Brain pericyte (primary cell): ENCODE measurements around the gene ASTN2.

ENCODE experiments used
- DNase-seq: peaks from one replicate; pipeline ENCODE4 v3.0.0-alpha.2; 2012; ENCODE audit warnings: low read depth, low spot score

Gene ASTN2

DNA sequence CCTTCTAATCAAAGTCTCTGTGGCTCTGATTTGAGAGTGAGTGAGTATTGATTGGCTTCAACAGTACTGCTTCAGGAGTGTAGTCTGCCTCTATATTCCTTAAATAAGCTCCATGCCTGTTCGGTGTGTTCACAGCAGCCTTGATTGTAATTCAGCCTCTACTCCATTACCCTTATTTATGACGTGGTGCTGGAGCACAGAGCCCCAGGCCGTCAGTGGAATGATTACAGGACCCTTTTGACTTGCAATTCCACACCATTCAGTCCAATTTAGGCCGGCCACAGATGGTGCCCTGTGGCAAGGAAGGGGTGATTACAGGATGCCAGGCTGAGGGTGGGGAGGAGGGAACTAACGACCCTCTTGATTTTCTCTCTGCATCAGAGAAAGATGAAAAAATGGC is 110.3 kb downstream of the ASTN2 start:
- DNase-seq: no peak

DNA sequence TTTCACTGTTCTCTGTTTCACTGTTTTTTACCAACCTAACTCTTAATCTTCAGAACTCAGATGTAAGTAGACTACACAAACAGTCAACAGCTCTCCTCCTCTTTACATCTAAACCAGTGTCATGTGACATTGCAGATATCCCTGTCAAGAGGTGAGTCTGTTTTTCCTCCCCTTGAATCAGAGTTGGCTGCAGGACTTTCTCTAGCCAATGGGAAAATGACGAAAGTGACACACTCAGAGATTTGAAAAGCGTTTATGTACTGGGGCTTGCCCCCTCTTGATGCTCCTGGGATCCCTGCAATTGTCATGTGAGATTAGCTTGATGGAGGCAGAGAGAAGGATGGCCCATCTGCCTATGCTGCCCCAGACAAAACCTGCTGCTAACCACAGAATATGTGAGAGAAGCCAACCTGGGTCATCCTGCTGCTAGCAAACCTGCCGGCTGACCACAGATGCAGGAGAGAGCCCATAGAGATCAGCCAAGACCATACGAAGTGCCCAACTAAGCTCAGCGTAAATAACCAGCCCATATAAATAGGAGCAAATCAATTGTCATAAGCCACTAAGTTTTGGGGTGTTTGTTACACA is 111.1 kb downstream of the ASTN2 start:
- no peak for DNase-seq

DNA sequence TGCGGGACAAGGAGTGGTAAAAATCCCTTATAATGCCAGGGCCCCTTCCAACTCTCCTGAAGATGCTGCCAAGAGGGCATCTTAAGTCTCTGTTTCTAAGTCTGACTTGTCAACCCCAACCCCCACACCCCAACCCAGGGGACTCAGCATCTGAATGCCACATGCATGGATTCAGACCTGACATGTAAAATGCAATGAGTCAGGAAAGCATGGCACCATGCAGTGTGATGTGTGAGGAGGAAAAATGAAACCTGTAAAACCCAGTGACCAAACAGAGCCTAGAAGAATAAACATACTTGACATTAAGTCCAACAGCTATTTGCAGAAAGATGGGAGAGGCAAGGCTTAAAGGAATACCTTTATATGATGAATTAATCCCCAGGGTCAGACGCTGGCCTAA is 112.4 kb downstream of the ASTN2 start:
- DNase-seq: no peak

DNA sequence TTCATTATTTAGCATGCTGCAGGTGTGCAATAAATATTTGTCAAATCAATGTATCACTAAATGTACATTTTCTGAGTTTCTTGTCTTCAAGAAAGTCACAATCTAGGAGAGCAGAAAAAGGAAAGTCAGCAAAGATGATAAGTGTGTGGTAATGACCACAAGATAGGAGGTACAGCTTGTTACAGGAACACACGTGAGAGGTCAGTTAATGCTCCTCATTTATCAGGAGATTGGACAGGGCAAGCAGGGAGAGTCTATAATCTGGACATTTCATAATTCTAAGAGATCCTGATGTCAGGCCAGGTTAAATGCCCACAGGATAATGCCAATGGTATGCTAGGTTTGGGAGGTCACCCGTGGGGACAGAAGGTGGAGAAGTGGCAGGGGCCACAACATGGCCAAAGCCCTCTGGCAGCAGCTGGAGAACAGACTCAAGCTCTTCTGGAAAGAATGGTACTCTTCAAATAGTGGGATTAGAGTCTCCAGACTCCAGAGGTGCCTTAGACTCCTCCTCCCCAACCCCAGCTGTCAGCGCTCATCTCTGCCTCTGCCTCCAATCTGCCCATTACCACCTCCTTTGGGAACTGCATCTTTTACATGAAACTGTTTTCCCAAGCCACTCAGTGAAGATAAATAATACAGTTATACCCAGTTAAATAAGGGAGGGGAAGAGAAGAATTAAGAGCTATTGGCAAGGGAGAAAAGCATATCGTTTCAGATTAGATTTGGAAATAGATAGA is 114.3 kb downstream of the ASTN2 start:
- DNase-seq: no peak

DNA sequence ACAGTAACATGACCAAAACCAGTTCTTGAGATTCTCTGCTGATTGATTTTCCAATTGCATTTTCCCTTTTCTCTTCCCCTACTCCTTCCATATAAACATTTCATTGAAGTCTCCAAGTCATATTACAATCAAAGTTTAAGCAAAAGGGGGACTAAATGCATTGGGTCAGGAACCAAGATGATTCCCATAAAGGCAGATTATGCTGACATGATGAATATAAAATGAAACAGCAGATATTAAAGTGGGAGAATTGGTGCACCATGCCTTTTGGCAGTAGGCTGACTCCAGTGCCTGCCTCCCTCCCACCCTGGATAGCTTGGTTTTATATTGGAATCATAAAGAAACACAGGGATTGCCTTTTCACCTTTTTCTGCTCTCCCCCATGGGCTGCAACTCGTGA is 118.4 kb downstream of the ASTN2 start:
- no peak for DNase-seq

DNA sequence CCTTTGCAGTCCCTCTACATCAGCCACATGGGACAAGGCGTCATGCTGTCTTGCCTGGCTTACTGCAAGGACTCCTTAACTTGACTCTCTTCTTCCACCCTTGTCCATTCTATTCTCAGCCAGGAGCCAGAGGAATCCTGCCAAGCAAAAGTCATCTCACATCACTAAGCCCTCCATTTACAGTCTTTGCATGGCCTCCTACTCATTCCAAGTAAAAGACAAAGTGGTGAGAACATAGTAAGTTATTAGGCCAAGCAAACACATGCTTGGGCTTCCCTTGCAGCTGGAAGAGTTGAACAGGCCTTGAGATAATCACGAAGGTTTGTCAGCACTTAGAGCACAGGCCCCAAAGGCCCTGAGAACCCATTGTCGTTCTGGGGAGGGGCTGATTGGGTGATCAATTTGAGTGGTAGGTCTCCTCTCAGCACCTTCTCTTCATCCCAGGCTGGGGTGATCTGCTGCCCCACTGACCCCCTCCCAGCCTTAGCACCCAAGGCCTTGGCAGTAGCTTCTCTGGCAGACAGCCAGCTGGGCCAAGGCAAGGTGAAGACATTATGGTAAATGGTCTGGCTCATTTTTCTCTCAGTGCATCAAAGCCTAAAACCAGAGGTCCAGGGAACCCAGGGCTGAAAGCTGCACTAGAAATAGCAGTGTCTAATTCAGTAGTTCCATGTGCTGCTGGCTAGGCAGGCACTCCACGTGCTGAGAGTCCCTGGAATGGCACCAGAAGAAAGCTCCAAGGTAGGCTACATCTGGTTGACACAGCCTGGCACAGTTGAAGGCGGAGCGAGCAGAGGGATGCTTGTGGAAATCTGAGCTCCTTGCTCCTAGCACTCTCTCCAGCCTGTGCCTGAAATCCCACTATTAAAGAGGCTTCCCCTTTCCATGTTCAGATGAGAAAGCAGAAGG is 121.4 kb downstream of the ASTN2 start:
- no peak for DNase-seq

DNA sequence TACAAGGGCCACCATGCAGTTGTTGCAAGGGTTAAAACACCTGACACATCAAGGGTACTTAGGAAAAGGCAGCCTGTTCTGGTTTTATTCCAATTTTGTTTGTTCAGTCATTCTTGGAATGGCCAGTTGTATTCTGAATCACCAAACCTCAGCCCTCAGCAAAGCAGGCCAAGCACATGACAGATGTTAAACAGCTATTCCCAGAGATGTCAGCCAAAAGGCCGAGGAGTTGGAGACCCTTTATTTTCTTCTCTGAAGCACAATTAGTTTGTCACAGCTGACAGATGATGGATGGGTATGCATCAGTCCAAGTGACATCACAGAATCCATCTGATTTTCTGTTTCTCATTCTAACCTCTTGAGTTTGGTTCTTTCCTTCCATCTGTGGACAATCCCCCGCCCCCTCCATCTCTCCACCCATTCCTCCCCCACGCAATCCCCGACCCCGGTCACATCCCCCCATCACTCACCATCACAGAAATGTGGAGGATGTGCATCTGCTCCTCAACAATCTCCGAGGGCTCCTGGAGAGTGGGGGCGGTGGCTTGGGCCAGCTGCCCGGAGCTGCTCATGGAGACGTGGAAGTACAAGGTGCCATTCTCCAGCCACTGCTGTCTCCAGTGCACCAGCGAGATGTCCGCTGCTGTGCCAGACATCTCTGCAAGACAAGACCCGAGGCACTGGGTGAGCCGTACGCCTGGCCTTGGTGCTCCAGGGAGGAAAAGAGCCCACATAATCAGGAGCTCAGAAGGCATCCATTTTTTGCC is 123.8 kb downstream of the ASTN2 start:
- DNase-seq: no peak

DNA sequence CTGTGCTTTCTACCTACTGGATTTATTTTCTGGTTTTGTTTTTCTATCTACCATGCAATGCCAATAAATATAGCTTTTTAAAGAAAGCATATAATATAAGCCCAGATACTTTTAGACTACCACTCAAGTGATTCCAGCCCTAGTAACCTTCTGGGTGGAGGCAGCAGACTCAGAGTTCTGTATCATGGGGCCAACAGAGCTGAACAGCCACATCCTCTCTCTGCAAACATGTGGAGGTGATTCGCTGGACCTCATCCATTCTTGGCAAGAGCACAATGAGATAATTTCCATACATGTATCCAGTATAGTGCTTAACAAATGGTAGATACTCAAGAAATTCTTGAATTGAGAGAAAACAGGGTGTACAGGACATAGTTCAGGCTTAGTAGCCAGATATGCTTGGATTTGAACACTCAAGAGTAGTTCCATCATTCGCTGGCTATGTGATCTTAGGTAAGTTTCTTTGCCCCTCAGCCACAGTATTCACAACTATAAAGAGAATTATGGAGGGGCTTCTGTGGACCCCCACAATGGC is 124.5 kb downstream of the ASTN2 start:
- no peak for DNase-seq

DNA sequence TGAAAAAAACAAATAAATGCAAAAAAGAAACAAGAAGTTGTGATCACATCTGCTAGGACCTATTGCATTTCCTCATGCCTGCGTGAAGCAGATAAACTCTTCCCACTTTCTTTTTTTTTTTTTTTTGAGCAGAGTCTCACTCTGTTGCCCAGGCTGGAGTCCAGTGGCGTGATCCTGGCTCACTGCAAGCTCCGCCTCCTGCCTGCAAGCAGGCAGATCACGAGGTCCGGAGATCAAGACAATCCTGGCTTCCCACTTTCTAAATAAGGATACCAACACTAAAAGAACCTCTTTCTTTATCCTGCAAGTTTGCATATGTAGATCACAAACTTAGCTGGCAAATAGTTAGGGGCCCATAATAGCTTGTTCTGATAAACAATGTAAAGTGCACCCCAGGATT is 128.6 kb downstream of the ASTN2 start:
- DNase-seq: no peak

DNA sequence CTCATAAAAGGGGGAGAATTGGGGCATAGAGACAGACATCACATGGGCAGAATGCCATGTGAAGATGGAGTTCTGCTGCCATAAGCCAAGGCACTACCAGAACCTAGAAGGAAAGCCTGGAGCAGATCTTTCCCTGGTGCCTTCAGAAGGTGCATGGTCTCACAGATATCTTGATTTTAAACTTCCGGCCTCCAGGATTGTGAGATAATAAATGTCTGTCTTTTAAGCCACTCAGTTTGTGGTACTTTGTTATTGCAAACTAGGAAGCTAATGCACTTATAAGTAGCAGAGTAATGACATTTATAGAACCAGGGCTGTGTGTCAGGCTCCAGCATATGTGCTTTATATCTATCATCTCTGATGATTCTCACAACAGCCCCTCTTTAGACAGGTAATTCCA is 130.4 kb downstream of the ASTN2 start:
- no peak for DNase-seq

DNA sequence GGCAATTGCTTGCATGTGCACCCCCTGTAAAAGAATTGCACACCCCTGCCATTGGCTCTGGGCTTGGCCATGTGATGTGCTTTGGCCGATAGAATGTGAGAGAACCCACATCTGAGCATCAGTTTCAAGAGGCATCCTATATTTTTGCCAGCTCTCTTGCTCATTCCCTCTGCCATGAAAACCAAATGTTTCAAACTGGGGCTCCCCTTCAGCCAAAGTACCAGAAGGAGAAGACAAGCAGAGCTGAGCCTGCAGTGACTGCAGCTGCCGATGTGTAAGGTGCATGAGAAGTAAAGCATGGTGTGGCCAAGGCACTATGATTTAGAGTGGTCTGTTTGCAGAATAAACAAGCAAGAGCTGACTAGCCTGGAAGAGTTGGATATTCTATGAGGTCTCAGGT is 132.3 kb downstream of the ASTN2 start:
- no peak for DNase-seq

DNA sequence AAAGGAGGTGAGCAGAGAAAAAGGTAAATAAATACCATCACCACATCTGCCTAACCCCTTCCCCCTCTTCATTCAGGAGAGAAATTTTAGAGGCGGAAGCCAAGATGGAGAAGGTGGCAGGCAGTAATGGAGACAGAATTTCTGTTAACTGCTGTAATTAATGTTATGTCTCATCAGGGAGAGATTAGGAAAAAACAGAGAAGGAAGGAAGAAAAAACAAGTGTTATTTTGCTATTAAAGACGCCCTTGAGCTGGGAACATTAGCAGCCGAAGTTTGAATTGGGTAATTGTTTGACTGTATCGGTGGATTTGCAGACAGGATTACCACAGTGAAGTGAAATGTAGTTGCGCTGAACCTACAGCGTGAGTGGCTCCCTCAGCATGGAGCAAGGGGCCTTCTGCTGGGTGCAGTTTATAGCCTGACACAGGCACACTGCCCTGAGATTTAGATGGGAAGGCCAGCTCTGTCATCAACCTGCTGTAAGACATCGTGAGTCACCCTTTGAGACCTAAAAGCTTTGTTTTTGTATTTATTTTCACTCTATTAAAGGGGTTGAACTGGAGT is 136.3 kb downstream of the ASTN2 start:
- no peak for DNase-seq

DNA sequence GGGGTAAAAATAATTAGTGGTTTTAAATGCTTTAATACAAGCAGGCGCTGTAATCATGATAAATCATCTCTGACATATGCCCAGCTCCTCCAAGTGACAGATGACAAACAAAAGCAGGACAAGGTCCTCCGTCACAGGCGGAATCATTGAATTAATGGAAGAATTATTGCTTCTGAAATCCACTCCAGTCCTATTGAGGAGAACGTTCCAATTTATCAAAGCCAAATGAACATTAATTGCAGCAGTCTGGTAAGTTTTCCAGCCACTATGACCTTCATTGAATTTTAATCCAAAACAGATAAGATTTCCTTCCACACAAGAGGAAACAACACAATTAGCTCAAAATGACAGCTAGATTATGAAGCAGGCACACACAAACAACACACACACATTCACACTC is 136.8 kb downstream of the ASTN2 start:
- no peak for DNase-seq

DNA sequence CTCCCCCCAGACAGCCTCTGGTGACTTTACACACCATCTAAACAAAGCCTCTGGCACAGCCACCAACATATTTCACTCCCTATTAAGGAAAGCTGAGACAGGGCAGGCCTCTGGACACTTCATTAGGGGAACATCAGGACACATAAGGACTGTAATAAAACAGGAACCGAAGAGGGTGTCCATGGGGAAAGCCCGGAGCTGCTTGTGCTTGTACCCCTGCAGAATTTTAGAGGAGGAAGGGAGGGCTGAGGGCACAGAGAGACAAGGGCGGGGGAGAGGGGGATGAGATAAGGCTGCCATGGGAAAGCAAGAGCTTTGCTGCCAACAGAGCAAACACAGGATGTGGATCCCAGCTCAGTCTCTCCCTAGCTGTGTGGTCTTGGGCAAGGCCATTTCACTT is 138.4 kb downstream of the ASTN2 start:
- DNase-seq: no peak

DNA sequence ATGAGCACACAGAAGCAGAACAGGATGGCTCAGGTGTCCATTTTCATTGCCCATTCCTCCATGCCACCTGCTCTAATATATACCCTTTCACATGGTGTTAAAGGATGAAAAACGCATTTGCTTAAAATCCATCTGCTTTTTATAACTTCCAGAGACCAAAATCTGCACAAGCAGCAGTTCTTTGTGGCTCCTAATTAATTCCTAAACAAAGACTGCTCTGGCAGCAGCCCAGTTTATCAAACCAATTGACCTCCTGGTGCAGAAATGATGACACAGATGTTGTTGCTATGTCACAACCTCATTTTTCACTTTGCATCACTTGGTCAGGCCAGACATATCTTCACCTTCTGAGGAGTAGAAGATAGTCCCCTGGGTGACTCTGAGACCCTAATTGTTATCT is 141.2 kb downstream of the ASTN2 start:
- no peak for DNase-seq

DNA sequence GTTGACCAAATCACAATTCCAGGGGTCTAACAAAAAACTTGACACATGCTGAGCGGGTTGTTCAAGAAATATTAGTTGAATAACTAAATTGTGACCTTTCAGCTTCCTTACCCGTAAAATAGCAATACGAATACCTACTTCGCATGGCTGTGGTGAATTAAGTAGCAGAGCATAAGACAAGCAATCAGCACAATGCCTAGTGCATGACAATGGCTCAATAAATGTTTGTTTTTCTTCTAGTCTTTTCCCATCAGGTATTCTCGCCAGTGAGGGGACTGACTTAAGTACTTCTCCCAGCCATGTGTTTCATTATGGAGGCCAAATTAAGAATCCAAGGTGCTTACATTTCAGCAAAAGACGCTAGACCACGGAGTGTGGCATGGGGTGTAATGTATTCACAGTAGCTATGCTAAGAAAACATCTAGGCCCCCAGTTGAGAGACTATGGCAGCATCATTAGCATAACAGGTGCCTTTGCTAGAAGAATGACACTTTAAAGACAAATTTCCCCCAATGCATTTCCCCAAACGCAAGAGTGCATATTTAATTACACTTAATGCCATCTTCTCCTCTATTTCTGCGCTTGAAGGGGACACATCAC is 145.9 kb downstream of the ASTN2 start:
- DNase-seq: no peak

DNA sequence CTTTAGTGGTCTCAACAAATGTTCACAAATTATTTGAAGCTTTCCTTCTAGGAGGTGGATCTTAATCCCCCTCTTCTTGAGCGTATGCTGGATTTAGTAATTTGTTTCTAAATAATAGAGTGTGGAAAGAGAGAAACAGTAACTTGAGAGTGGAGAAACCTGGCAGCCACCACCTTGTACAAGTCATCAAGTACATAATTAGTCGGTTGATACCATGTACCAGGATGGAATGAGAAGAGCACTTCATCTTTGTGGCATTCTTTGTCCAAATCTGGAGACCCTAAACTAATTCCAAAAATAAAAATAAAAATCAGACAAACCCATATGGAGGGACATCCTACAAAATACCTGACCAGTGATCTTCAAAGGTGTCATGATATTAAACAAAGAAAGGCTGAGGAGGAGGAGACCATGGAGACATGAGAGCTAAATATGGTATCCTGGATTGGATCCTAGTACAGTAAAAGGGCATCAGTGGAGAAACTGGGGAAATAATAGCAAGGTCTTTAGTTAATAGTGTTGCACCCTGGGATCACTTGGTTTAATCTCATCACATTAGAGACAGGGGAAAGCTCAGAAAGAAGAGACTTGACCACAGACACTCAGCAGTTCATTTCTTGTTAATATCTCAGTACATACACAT is 147.9 kb downstream of the ASTN2 start:
- no peak for DNase-seq

DNA sequence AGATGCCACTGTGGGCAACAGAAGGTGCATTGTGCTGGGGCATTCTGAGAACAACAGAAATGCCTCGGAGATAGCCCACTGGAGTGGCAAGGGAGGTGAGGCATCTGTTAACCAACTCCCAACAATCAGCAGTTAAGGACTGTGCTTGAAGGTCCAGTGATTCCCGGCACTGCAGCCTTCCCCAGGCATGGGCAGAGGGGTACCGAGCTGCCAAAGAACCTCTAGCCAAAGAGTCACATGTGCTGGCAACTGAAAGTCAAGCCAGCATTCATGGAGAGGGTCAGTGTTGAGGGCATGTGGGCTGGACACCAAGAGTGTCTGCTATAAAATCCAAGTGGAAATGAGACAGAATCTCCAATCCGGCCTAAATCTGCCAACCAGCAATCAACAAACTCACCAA is 149.6 kb downstream of the ASTN2 start:
- DNase-seq: no peak

DNA sequence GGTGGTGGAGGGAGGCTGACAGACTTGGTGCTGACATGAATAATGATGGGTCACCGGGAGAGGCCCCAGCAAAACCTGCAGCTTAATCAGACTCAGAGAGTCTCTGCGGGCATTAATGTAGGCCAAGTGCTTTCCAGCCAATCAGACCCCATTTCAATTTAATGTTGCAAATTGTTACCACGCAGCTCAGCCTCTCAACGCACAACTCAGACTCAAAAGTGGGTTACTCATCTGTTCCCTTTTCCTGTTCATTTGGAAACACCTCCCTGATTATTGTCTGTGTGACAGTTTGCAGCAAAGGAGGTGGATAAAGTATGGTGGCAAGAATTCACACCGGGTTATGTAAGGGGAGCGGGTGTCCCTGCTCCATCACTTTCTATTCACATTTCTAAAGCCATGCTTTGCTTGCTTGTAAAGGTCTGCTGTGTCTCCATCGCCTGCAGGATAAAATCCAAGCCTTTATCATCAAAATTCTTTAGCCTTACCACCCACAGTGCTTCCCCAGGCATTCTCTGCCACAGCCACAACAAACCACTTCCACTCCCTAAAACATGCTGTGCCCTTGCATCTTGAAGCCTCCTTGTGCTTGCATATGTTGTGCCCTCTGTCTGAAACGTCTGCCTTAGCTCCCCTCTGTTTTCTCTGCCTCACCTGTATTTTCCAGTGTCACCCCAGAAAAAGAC is 156.5 kb downstream of the ASTN2 start:
- DNase-seq: no peak

DNA sequence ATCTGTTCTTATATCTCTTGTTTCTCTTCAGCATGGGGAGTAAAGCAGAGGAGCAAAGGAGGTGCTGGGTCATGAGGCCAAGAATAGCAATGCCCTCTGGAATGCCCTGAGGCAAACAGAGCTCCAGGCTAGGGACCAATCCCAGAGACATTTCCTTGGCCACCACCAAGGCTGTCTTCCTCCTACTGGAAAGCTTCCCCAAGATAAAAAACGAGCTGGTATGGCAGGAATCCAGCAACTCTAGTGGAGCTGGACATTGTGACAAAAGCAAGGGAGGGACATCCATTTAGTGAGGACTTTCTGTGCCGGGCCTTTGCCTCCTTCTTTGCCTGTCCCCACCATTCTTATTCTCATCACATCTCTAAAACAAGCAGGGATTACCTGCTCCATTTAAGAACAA is 161.6 kb downstream of the ASTN2 start:
- DNase-seq: no peak
